Ovary (tissue), 3 donors: ENCODE results near the gene FUCA2.

Source experiments
- EP300 ChIP-seq: sonication (generic); formaldehyde crosslinking; IDR thresholded peaks from one replicate; pipeline ENCODE4 v1.6.1; 2017; ENCODE audit warnings: antibody characterized with exemption
- POLR2A ChIP-seq: fragments of 450-650 bp; IDR thresholded peaks from one replicate; pipeline ENCODE4 v1.6.1; 2017; ENCODE audit warnings: antibody characterized with exemption, mild to moderate bottlenecking, moderate library complexity
- TF ChIP-seq, protein P1 (sequence below), 3 donors: fragments of 450-650 bp in 2 of 3; fragments of 200-600 bp in 1 of 3; IDR thresholded peaks; one replicate each; pipeline versions ENCODE4 v1.5.1 to v1.8.0; 2016 to 2022; ENCODE audit warnings: antibody characterized with exemption in 3 of 3, mild to moderate bottlenecking in 1 of 3
- donor health status: DM: no; HTN: no; CAD: no.

DNA sequence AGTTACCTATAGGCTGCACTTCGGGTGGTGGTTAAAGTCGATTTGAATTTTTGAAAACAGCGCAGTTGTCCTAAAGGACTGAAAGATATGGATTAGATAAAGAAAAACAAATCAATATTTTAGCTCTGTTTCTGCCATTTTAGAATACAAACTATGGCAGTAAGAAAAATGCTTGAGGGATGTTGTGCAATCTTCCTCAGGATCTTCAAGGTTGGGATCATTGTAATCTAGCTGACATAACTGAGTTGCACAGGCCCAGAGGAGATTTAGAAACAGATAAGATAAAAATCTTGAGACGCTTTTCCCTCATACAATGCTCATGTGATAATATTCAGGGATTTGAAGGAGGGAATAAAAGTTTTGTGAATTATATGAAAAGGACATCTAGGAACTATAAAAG, 60.0 kb downstream of the FUCA2 start:
- no peak for TF ChIP-seq POLR2A
- TF ChIP-seq, protein P1, sequence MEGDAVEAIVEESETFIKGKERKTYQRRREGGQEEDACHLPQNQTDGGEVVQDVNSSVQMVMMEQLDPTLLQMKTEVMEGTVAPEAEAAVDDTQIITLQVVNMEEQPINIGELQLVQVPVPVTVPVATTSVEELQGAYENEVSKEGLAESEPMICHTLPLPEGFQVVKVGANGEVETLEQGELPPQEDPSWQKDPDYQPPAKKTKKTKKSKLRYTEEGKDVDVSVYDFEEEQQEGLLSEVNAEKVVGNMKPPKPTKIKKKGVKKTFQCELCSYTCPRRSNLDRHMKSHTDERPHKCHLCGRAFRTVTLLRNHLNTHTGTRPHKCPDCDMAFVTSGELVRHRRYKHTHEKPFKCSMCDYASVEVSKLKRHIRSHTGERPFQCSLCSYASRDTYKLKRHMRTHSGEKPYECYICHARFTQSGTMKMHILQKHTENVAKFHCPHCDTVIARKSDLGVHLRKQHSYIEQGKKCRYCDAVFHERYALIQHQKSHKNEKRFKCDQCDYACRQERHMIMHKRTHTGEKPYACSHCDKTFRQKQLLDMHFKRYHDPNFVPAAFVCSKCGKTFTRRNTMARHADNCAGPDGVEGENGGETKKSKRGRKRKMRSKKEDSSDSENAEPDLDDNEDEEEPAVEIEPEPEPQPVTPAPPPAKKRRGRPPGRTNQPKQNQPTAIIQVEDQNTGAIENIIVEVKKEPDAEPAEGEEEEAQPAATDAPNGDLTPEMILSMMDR (IDR thresholded peaks at IDR 0.05), result no peak
- no peak for TF ChIP-seq EP300
